ENCODE measurements around the gene FZR1. TPM values are rescaled to one million over a fixed set of nuclear protein-coding genes. Genes with fewer than 3 reads are reported as not detected.
"Not testable (repeated sequence)": the region's sequence is repeated elsewhere in the genome, so short reads cannot be mapped to it uniquely, and the experiment has no call there.

Gene FZR1
- total RNA-seq, 2 experiments from 2014 or later, result 61.2 to 65.3 TPM

- TF ChIP-seq EZH2phosphoT487 (IDR thresholded peaks at IDR 0.05; ENCODE audit: borderline replicate concordance, low read depth, low read length) (no peak), CTCF (conservative IDR thresholded peaks at IDR 0.05; ENCODE audit: low read length) (no peak)
- ChIA-PET CTCF (ENCODE audit: unreplicated experiment) (no interaction called here), POLR2A (no interaction called here)
- Histone ChIP-seq H3K79me2 (ENCODE audit: insufficient read depth, low read depth, low read length) (no peaks in the 10 kb centered on the region), H3K36me3 (ENCODE audit: insufficient read depth, low read length) (peaks cover 52% of the 10 kb centered on the region), H3K4me2 (ENCODE audit: low read length) (no peak overlapping the region), H3K4me3 (ENCODE audit: low read depth, low read length, poor library complexity, severe bottlenecking) (no peak overlapping the region), H3K27ac (ENCODE audit: low read depth, low read length, poor library complexity, severe bottlenecking) (no peak overlapping the region), H3K4me1 (ENCODE audit: insufficient read depth, low read length, poor library complexity, severe bottlenecking) (no peaks in the 10 kb centered on the region), H3K9me3 (ENCODE audit: low read length) (no peaks in the 10 kb centered on the region), H3K9me2 (ENCODE audit: insufficient read depth, low read length) (no peaks in the 10 kb centered on the region), H2AFZ (ENCODE audit: low read length) (no peak overlapping the region), H4K20me1 (ENCODE audit: insufficient read depth, low read length) (no peaks in the 10 kb centered on the region)
- DNase-seq (ENCODE audit: low spot score), result no peak
- no TSS peak for BruUV-seq (replicated peaks)
- intact Hi-C loops (cut with micrococcal nuclease; ENCODE audit: unreplicated experiment), result no loop called here
Measured at GRCh38 chr19:3528539-3529211, 22.6 kb downstream of the FZR1 start.

- H3K36me3 ChIP-seq (ENCODE audit: insufficient read depth, low read length), result peaks cover 51% of the 10 kb centered on the region
- H3K9me3 ChIP-seq (ENCODE audit: low read length); H3K4me3 ChIP-seq (ENCODE audit: low read depth, low read length, poor library complexity, severe bottlenecking); POLR2A ChIA-PET; H3K79me2 ChIP-seq (ENCODE audit: insufficient read depth, low read depth, low read length); DNase-seq (ENCODE audit: low spot score); H3K9me2 ChIP-seq (ENCODE audit: insufficient read depth, low read length); H4K20me1 ChIP-seq (ENCODE audit: insufficient read depth, low read length); H3K4me1 ChIP-seq (ENCODE audit: insufficient read depth, low read length, poor library complexity, severe bottlenecking); H3K27ac ChIP-seq (ENCODE audit: low read depth, low read length, poor library complexity, severe bottlenecking); H3K4me2 ChIP-seq (ENCODE audit: low read length); H2AFZ ChIP-seq (ENCODE audit: low read length); intact Hi-C loops (cut with micrococcal nuclease; ENCODE audit: unreplicated experiment); BruUV-seq (replicated peaks); CTCF ChIA-PET (ENCODE audit: unreplicated experiment): not testable (repeated sequence)
Measured at GRCh38 chr19:3529299-3529698, 23.2 kb downstream of the FZR1 start.

GRCh38 chr19:3530389-3530788 lies 24.3 kb downstream of the FZR1 start:
- no peaks in the 10 kb centered on the region for H3K4me1 ChIP-seq (ENCODE audit: insufficient read depth, low read length, poor library complexity, severe bottlenecking)
- H2AFZ ChIP-seq (ENCODE audit: low read length), result no peak overlapping the region
- BruUV-seq (replicated peaks), result no TSS peak
- H4K20me1 ChIP-seq (ENCODE audit: insufficient read depth, low read length), result no peaks in the 10 kb centered on the region
- no peaks in the 10 kb centered on the region for H3K9me2 ChIP-seq (ENCODE audit: insufficient read depth, low read length)
- H3K27ac ChIP-seq (ENCODE audit: low read depth, low read length, poor library complexity, severe bottlenecking), result no peak overlapping the region
- no peaks in the 10 kb centered on the region for H3K79me2 ChIP-seq (ENCODE audit: insufficient read depth, low read depth, low read length)
- H3K9me3 ChIP-seq (ENCODE audit: low read length), result no peaks in the 10 kb centered on the region
- intact Hi-C loops (cut with micrococcal nuclease; ENCODE audit: unreplicated experiment), result no loop called here
- H3K4me3 ChIP-seq (ENCODE audit: low read depth, low read length, poor library complexity, severe bottlenecking), result no peak overlapping the region
- DNase-seq (ENCODE audit: low spot score), result no peak
- POLR2A ChIA-PET, result no interaction called here
- H3K4me2 ChIP-seq (ENCODE audit: low read length), result no peak overlapping the region
- peaks cover 54% of the 10 kb centered on the region for H3K36me3 ChIP-seq (ENCODE audit: insufficient read depth, low read length)
- TF ChIP-seq EZH2phosphoT487 (IDR thresholded peaks at IDR 0.05; ENCODE audit: borderline replicate concordance, low read depth, low read length) (no peak), CTCF (conservative IDR thresholded peaks at IDR 0.05; ENCODE audit: low read length) (no peak)
- CTCF ChIA-PET (ENCODE audit: unreplicated experiment), result no interaction called here

Measured in OCI-LY7 (cell line).